ENCODE data around the gene BCL2. TPM values are rescaled to one million over a fixed set of nuclear protein-coding genes. Genes with fewer than 3 reads are reported as not detected.

BCL2 gene
- total and polyA plus RNA-seq, 9 donors: 13.7 to 43.9 (median 35.7) TPM

DNA sequence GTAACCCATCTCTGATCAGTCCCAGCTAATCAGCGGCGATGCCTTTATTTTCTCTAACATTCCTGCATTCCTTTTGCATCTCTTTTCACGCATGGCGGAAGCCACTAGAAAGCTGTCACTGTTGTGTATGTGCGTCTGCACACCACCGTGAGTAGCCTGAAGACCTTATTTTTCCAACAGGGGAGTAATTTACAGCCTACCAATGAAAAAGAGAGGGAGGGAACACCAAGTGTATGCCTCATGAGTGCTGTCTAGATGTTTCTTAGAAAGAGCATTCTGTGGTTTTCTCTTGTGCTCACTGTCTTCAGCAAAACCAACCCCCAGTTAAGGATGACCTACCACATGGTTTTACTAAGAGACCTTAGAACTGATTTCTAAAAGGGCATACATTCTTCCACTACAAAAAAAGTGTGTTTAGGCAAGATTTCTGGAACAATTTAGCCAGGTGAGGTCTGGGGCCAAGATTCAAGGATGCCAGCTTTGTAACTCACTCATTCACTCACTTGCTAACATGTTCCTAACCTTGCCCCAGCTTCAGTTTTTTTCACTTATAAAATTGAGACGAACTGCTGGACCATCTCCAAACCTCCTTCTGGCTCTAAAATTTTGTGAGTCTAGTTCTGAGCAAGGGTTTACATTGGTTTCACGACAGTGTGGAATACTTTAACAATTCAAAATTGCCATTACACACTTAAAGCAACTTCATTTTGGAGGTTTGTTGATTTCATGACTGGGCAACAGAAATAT lies 51.4 kb downstream of the BCL2 start:
- 74 to 81% (median 78%) methylated on average over 8 of the region's 8 CpGs for WGBS, 3 donors
- no peaks in the 10 kb centered on the region for H3K36me3 ChIP-seq
- no peak overlapping the region for H3K4me3 ChIP-seq
- H3K9me3 ChIP-seq: no peaks in the 10 kb centered on the region
- H3K27me3 ChIP-seq: no peaks in the 10 kb centered on the region
- intact Hi-C loops (cut with DNase I): loop anchor here in 2 of 4 donors (10.0 kb wide), 1 partner anchor 47 kb away; the partner anchor contains the start of gene BCL2 (in 2 of the 2)
- TF ChIP-seq EP300 (IDR thresholded peaks at IDR 0.05) (no peak), POLR2A (IDR thresholded peaks at IDR 0.05) (no peak)
- TF ChIP-seq, protein P1, sequence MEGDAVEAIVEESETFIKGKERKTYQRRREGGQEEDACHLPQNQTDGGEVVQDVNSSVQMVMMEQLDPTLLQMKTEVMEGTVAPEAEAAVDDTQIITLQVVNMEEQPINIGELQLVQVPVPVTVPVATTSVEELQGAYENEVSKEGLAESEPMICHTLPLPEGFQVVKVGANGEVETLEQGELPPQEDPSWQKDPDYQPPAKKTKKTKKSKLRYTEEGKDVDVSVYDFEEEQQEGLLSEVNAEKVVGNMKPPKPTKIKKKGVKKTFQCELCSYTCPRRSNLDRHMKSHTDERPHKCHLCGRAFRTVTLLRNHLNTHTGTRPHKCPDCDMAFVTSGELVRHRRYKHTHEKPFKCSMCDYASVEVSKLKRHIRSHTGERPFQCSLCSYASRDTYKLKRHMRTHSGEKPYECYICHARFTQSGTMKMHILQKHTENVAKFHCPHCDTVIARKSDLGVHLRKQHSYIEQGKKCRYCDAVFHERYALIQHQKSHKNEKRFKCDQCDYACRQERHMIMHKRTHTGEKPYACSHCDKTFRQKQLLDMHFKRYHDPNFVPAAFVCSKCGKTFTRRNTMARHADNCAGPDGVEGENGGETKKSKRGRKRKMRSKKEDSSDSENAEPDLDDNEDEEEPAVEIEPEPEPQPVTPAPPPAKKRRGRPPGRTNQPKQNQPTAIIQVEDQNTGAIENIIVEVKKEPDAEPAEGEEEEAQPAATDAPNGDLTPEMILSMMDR (IDR thresholded peaks at IDR 0.05): no peak
- H3K4me1 ChIP-seq (ENCODE audit: insufficient read depth): peaks cover 11% of the 10 kb centered on the region
- H3K27ac ChIP-seq: no peak overlapping the region
- no peak for DNase-seq

DNA sequence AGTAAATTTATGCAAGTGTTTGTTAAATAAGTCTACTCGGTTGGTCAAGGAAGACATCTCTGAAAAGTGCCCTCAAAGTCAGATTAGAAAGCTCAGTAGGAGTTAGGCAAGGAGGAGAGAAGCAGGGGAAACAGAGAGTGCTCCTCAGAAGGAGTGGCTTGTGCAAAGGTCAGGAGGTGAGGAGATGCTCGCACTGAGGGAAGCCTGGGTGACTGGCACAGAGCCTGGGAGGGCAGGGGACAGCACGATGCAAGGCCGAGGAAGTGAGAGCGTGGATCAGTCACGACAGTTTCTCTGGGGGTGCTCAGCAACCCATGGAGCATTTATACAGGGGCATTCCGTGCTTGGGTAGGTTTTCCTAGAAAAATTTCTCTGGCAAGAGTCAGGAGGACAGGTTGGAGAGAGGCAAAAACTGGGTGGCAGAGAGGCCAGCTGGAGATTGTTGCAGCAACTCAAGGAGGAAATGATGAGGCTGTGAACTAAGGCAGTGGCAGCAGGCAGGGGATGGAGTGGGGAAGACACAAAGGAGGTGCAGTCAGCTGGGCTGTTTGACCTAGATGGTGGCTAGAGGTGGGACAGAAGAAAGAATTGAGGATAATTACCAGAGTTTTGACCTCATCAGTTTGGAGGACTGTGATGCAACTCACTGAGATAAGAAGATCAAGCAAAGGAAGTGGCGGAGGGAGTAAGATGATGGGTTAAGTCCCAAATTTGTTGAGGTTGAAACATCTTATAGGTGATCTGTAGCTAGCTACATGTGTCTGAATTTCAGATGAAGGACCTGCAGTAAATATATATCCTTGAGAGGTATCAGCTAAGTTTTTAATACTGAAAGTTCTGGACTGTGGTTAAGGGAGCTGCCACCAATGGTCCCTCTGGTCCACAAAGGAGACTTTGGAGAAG lies 52.4 kb downstream of the BCL2 start:
- peaks cover 13% of the 10 kb centered on the region for H3K4me1 ChIP-seq (ENCODE audit: insufficient read depth)
- DNase-seq: no peak
- no peaks in the 10 kb centered on the region for H3K9me3 ChIP-seq
- WGBS, 3 donors: 81 to 86% (median 85%) methylated on average over 8 of the region's 8 CpGs
- TF ChIP-seq POLR2A (IDR thresholded peaks at IDR 0.05): no peak
- intact Hi-C loops (cut with DNase I): loop anchor here in 2 of 4 donors (10.0 kb wide), 1 partner anchor 48 kb away; the partner anchor contains the start of gene BCL2 (in 2 of the 2)
- no peaks in the 10 kb centered on the region for H3K27me3 ChIP-seq
- no peak overlapping the region for H3K27ac ChIP-seq
- H3K36me3 ChIP-seq: no peaks in the 10 kb centered on the region
- H3K4me3 ChIP-seq: no peak overlapping the region

DNA sequence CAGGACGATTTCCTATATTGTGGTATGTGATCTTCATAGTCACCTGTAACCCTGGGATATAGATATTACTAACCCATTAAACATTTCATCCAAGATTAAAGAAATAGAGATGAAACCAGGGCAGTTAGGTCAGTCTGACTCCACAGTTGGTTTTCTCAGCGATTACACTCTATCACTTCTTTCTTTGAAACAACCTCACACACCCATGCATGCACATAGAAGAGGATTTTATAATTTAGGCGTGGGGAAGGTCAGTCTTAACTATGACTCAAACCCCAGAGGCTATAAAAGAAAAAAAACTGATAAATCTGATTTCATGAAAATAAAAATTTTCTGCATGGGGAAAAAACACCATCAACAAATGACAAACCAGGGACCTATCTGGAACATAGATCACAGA lies 54.2 kb downstream of the BCL2 start:
- no peak overlapping the region for H3K27ac ChIP-seq
- H3K36me3 ChIP-seq: no peaks in the 10 kb centered on the region
- intact Hi-C loops (cut with DNase I): loop anchor here in 2 of 4 donors (10.0 kb wide), 1 partner anchor 49 kb away; the partner anchor contains the start of gene BCL2 (in 2 of the 2)
- TF ChIP-seq POLR2A (IDR thresholded peaks at IDR 0.05) (no peak), EP300 (IDR thresholded peaks at IDR 0.05) (no peak)
- TF ChIP-seq, protein P1 (IDR thresholded peaks at IDR 0.05): no peak
- peaks cover 13% of the 10 kb centered on the region for H3K4me1 ChIP-seq (ENCODE audit: insufficient read depth)
- WGBS, 3 donors: 85 to 86% (median 86%) methylated on average over 3 of the region's 3 CpGs
- no peaks in the 10 kb centered on the region for H3K27me3 ChIP-seq
- DNase-seq: no peak
- H3K4me3 ChIP-seq: no peak overlapping the region
- no peaks in the 10 kb centered on the region for H3K9me3 ChIP-seq

DNA sequence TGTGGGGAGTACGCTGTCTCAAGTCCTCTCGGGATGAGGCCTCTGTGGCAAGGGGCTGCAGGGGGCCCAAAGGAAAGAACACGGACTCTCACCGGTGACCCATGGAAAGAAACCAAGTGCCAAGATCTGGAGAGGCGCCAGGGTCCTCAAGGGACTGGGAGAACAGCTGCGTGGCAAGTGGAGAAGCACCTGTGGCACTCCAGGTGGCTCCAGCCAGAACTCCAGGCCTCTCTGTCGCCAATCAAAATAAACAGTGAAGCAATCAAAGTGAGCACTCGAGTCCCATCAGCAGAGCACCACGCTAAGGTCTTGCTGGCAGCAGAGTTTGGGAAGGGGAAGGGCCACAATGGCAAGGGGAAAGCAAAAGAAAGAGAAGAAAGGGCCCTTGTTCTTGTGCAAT lies 54.7 kb downstream of the BCL2 start:
- no peaks in the 10 kb centered on the region for H3K27me3 ChIP-seq
- no peaks in the 10 kb centered on the region for H3K9me3 ChIP-seq
- intact Hi-C loops (cut with DNase I): loop anchor here in 2 of 4 donors (10.0 kb wide), 1 partner anchor 50 kb away; the partner anchor contains the start of gene BCL2 (in 2 of the 2)
- TF ChIP-seq POLR2A (IDR thresholded peaks at IDR 0.05) (no peak), EP300 (IDR thresholded peaks at IDR 0.05) (no peak)
- TF ChIP-seq, protein P1 (IDR thresholded peaks at IDR 0.05): no peak
- H3K36me3 ChIP-seq: no peaks in the 10 kb centered on the region
- no peak for DNase-seq
- H3K27ac ChIP-seq: no peak overlapping the region
- no peak overlapping the region for H3K4me3 ChIP-seq
- peaks cover 15% of the 10 kb centered on the region for H3K4me1 ChIP-seq (ENCODE audit: insufficient read depth)
- 93 to 97% (median 94%) methylated on average over 9 of the region's 9 CpGs for WGBS, 3 donors

Measured in ovary (tissue), 9 donors.